MV-4-11 (cell line): ENCODE results near the gene ASXL3.
A peak's percentile ranks its signal among the peaks of the same experiment; 100 is the strongest.

Experiments
- DNase-seq: peaks from one replicate; lab custom pipeline; 2025; lab: John Stamatoyannopoulos, UW

The ASXL3 gene

GRCh38 chr18:33720133-33720532, 142.1 kb downstream of the ASXL3 start:
- no peak for DNase-seq

DNA sequence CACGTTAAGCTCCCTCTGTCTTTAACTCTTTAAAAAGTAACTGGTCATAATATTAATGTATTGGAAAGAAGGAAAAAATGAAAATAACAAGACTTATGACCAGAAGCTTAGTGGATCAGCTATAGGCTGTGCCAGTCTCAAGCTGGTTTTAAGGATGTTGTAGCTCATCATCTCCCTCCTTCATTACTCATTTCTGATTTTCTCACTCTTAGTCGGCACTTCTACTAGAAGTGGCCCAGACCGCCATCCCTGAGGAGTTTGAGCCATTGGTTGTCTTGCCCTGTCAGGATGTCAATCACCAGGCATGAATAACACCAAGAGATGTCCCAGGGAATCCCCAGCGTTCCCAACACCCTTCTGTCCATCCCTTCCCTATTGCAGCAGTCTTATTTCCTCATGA, 151.5 kb downstream of the ASXL3 start:
- DNase-seq = no peak

DNA sequence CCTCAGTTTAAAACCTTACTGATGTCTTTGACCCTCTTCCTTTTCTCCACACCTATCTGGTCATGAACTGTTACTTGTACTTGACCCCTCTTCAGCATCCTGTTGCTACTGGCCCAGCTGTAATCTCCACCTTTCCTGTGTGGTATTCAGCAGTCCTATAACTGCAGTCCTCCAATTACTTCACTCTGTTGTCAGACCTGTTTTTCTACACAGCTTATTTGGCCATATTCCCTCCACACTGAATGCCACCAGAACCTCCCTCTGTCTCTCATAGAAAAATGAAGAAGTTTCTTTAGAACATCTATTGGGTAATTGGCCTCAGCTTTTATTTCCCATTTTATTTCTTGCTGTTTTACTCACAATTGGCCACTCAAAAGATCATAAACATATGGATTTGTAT, 155.4 kb downstream of the ASXL3 start:
- no peak for DNase-seq

DNA sequence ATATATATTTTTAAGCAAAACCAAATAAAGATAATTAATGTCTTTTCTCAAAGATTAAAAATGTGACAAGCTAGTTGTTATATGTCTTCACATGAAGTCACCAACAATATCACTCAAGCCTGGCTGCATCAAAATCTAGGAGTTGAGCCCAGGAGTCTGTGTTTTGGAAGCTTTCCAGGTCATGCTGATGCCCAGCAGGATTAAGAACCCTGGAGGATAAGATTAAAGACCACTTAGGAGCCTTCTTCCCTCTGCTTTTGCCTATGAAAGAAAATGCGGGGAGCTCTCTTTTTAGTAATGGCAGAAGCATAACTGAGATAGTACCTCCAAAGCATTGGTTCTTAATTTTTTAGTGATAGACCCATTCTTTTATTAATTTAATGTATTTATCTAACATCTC, 157.4 kb downstream of the ASXL3 start:
- no peak for DNase-seq

- no peak for DNase-seq
These were observed 163.7 kb downstream of the ASXL3 start for GRCh38 chr18:33741760-33742159.

DNA sequence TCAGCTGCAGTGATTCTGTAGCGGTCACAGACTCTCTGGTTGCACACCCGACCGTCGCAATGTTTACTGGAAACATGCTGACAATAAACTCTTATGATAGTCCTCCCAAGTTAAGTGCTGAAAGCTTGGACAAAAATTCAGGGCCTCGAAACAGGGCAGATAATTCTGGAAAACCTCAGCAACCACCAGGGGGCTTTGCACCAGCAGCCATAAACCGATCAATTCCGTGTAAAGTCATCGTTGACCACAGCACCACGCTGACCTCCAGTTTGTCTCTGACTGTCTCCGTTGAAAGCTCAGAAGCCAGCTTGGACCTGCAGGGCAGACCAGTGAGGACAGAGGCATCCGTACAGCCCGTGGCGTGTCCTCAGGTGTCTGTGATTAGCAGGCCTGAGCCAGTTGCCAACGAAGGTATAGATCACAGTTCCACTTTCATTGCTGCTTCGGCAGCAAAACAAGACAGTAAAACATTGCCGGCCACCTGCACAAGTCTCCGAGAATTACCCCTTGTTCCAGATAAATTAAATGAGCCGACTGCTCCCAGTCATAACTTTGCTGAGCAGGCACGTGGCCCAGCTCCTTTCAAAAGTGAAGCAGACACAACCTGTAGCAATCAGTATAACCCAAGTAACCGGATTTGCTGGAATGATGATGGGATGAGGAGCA, 166.1 kb downstream of the ASXL3 start:
- no peak for DNase-seq

- no peak for DNase-seq
These were observed 167.3 kb downstream of the ASXL3 start for GRCh38 chr18:33745151-33745795.

DNA sequence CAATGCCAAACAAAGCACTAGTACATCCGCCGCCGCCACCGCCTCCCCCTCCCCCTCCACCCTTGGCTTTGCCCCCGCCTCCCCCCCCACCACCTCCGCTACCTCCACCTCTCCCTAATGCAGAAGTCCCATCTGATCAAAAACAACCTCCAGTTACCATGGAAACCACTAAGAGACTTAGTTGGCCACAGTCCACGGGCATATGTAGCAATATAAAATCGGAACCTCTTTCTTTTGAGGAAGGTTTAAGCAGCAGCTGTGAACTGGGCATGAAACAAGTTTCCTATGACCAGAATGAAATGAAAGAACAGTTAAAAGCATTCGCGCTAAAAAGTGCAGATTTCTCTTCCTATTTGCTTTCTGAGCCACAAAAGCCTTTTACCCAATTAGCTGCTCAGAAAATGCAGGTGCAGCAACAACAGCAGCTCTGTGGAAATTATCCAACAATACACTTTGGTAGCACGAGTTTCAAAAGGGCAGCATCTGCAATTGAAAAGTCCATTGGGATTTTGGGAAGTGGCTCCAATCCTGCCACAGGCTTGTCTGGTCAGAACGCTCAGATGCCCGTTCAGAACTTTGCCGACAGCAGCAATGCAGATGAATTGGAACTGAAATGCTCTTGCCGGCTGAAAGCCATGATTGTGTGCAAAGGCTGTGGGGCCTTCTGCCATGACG, 168.0 kb downstream of the ASXL3 start:
- no peak for DNase-seq

GRCh38 chr18:33749834-33750233, 171.8 kb downstream of the ASXL3 start:
- no peak for DNase-seq

DNA sequence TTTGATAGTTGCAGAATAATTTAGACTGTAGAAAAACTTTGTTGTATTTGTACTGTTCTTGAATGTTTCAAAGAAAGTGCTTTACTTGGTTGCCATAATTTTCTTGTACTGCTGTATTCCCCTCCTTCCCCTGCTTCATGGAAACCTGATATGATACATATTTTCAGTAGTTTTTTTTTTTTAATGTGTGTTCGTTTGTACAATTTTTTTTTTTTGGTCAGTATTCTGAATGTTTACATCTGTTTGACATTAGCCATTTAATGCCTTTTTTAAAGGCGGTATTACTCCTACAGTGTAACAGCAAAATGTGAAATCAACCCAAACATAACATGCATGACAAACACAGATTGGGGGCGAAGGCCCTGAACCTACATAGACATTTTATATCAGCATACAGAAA, 172.3 kb downstream of the ASXL3 start:
- DNase-seq = no peak

- peak; percentile 7 for DNase-seq
These were observed 173.7 kb downstream of the ASXL3 start for GRCh38 chr18:33751613-33752221.

GRCh38 chr18:33755391-33755790, 177.4 kb downstream of the ASXL3 start:
- DNase-seq = no peak

GRCh38 chr18:33755931-33756560, 178.0 kb downstream of the ASXL3 start:
- no peak for DNase-seq

DNA sequence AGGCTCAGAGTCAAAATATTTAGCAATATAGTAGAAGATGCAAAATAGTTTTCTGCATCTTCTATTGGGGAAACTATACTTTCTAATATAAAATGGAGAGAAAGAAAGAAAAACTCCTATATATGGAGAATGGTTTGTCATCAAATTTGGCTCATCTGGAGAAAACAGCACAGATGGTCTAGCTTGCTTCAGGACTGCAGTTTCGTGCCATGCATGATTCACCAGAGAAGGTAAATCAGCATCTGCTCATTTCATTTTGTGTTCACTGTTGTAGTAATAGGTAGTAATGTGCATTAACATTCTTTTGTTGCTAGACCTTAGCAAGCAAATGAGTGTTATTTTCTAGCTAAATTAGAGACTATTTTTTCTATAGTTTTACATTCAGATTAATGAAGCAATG, 179.0 kb downstream of the ASXL3 start:
- DNase-seq = no peak

GRCh38 chr18:33761363-33761762, 183.3 kb downstream of the ASXL3 start:
- DNase-seq = no peak

- DNase-seq = no peak
These were observed 203.4 kb downstream of the ASXL3 start for GRCh38 chr18:33781429-33781828.
